GM18499 (cell line): Measurements from ENCODE around the gene SEMG2.

Source experiments
- ATAC-seq: cut with Tn5 transposase; IDR thresholded peaks from one replicate; pipeline ENCODE4 v1.9.1; 2021; ENCODE audit warnings: moderate number of reproducible peaks; ENCODE audit not compliant: insufficient read depth, unreplicated experiment

Gene SEMG2

GRCh38 chr20:45221076-45221475 is at the start of gene SEMG2:
TSS of gene SEMG2 (plus strand) at chr20:45221373. CDS start at chr20:45221390, 17 bp downstream.
- no peak for ATAC-seq

DNA sequence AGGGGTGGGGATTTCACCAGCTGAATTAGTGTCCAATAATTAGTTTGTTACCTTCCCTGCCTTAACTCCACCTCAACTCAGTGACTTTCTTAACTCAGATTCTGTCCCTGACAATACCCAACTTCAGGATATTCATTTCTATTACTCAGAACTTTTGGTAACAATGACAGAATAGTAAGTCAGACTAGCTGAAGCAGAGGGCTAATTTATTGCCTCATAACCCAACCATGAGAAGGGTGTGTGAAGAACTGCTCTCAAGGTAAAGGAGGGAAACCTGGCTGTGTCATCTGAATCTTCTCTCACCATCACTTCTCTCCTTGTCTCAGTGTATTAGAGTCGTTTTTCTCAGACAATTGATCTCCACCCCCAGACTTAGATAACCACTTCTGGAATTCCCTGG is 47.7 kb upstream of the SEMG2 start:
- no peak for ATAC-seq

- no peak for ATAC-seq
Observed at GRCh38 chr20:45174434-45175364, 46.5 kb upstream of the SEMG2 start, which contains the start of gene PI3. TSS of gene PI3 (plus strand) at chr20:45174902. CDS start at chr20:45174923, 21 bp downstream.

GRCh38 chr20:45176526-45177267 is 44.5 kb upstream of the SEMG2 start:
- ATAC-seq = no peak

DNA sequence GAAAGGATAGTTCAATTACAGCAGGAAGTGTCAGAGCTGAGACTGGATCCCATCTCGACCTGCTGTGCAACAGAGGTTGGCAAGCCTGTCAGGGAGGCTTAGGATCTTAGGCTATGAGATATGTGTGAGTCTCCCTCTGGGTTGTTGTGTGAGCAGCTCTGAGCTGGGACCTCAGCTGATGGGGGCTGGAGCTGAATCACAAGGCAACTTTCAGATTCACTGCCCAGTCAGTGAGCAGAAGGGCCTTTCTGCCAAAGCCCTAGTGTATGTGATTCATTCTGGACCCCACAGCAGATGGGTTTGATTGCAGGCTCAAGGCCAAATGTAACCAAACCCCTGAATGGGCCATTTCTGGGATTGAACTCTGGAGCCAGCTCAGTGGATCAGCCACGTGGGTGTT is 42.0 kb upstream of the SEMG2 start:
- ATAC-seq = no peak

DNA sequence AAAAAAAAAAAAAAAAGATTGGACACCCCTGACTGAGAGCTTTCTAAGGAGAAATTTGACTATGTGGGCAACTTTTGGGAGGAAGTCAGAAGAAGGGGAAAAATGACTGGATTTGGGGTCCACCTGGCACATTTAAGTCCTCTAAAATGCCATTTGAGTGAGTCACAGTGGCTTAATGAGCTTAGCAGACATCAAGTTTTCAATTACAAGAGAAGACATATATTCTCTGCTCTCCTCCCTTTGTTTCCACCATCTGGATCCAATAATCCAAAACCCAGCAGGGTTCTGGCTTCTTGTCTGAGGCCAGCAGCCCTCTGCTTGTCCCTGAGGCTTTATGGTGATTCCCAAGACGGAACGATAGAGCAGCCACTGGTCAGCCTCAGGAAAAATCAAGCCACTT is 39.5 kb upstream of the SEMG2 start:
- ATAC-seq = no peak

- no peak for ATAC-seq
Observed at GRCh38 chr20:45183084-45183483, 38.1 kb upstream of the SEMG2 start.

DNA sequence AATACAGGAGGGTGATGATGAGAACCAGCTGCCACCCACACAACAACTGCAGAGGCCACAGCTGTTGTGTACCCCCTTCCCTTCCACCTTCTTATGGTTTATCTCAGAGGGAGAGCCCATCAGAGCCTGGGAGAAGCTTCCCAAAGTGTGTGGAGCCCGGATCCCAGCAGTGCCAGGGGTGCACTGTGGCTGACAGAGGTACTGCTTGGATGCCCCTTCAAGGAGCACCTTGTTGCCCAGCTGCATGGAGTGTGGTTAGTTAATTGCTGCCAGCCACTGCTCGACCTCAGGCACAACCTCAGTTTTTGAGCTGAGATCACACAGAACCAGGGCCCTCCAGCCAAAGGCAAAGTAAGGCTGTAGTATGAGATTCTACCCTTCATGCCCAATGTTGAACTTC is 33.5 kb upstream of the SEMG2 start:
- ATAC-seq = no peak

DNA sequence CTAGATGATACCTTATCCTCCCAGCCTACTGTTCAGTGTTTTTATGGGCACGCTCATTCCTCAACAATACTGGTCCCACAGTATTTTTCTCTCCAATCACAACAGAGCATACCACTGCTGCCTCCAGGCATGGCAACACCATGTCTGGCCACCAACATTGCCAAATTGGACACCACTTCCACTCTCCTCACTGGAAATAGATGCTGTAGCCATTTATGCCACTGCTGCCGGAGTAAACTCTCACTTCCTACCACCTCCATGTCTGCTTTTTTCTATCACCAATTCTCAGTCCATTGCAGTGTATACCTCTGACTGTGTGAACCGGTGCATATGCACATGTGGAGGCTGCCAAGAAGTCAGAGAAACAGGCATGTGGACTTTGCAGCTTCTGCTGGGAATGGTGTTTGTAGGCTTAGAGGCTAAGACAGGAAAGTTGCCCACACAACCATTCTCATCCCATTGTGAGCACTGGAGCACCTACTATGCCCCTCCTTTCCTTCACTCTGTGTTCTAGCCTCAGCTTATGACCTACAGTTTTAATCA is 32.0 kb upstream of the SEMG2 start:
- no peak for ATAC-seq

DNA sequence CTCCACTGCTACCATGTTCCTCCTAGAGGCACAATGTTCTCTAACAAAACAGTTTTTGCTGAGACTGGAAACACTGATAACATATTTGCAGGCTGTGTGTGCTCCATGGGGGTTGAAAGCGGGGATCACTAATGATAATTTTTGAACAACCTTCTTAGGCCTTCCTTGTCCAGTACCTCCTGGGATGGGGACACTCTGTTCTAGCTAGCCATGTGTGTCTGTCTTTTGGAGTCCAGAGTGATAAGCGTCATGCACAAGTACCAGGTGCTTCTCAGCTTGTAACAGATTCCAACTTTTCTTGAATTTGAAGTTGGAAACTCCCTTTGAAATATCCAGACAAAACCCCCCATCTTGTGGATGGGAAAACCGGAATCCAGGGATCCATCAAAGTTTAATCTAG is 31.3 kb upstream of the SEMG2 start:
- ATAC-seq = no peak

- no peak for ATAC-seq
Observed at GRCh38 chr20:45191926-45192325, 29.2 kb upstream of the SEMG2 start.

DNA sequence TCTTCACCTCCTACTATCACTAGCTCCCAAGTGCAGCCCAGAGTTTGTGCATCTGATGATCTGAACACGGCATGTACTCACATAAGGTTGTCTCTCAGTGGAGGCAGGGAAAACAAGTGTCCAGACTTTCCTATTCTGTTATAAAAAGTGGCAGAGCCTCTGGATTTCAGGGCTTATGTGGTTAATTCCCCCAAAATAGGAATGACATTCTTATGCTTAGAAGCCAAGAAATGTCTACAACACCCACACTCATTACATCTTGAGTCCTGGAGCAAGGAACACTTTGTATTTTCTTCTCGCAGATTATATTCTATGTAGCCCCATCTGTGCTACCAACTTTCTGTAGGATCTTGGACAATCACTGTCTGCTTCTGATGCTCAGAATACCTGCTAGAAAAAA is 27.8 kb upstream of the SEMG2 start:
- no peak for ATAC-seq

- no peak for ATAC-seq
Observed at GRCh38 chr20:45206725-45207124, 14.4 kb upstream of the SEMG2 start, which contains the start of gene SEMG1. TSS of gene SEMG1 (plus strand) at chr20:45207033. CDS start at chr20:45207054, 21 bp downstream.

GRCh38 chr20:45209924-45210323 is 11.2 kb upstream of the SEMG2 start:
- no peak for ATAC-seq

DNA sequence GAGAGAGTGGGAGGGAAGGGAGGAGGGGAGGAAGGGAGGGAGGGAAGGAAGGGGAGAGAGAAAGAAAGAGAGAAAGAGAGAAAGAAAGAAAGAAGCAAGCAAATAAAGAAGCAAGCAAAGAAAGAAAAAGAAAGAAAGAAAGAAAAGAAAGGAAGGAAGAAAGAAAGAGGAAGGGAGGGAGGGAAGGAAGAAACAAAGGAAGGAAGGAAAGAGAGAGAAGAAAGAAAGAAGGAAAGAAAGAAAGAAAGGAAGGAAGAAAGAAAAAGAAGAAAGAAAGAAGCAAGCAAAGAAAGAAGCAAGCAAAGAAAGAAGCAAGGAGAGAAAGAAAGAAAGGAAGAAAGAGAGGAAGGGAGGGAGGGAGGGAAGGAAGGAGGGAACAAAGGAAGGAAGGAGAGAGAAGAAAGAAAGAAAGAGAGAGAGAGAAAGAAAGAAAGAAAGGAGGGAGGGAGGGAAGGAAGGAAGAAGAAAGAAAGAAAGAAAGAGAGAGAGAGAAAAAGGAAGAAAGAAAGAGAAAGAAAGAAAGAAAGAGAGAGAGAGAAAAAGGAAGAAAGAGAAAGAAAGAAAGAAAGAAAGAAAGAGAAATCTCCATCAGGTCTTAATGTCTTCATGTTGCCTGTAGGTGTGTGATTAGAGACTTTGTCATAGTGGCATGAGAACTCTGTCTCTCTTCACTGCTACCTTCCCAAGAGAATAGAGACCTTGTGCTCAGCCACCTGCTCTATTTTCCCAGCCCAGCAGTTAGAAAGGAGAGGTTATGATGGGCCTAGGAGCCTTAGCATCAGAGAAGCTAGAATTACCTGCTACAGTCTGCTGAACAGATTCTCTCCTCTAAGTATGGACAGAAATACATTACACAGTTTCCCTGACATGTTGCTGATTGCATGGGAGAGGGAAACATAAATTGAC is 9.4 kb upstream of the SEMG2 start:
- no peak for ATAC-seq

- ATAC-seq = no peak
Observed at GRCh38 chr20:45212836-45213235, 8.3 kb upstream of the SEMG2 start.

GRCh38 chr20:45218124-45218523 is 3.0 kb upstream of the SEMG2 start:
- ATAC-seq = no peak

DNA sequence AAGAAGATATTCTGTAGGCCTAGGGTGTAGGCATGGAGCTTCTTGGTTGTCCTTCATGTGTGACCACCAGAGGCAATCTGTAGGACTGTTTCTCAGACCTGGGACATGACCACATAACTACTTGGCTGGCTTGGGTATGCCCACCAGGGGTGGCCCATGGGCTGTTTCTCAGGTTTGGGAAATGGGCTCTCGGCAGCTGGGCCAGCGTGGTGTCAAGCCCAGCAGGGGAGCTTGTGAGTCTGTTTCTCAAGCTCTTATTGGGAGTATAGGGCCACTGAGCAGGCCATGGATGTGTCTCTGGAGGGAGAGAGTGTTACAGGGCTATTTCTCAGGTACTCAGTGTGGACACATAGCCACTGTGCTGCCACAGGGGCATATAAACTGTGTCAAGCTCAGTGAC is 2.5 kb upstream of the SEMG2 start:
- ATAC-seq = no peak

DNA sequence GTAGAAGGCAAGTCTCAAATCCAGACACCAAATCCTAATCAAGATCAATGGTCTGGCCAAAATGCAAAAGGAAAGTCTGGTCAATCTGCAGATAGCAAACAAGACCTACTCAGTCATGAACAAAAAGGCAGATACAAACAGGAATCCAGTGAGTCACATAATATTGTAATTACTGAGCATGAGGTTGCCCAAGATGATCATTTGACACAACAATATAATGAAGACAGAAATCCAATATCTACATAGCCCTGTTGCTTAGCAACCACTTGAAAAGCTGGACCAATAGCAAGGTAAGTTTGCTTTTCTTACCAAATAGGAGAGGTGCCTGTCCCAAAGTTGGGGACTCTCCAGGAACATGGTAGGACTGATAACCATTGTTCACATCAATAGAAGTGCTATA is 2.0 kb downstream of the SEMG2 start:
- ATAC-seq = no peak

- no peak for ATAC-seq
Observed at GRCh38 chr20:45226287-45226686, 5.1 kb downstream of the SEMG2 start.
